ENCODE measurements around the gene SCN4A. TPM values are rescaled to one million over a fixed set of nuclear protein-coding genes. Genes with fewer than 3 reads are reported as not detected.
A peak's percentile ranks its signal among the peaks of the same experiment; 100 is the strongest.

SCN4A gene
- total and polyA plus RNA-seq, 2 donors = 0.19 to 0.46 TPM

GRCh38 chr17:64003526-64004121 lies 30.9 kb upstream of the SCN4A start:
- H3K27ac ChIP-seq (ENCODE audit: low read depth in 1 of 2, low read length in 1 of 2) = no peak overlapping the region
- 95% methylated on average over 13 of the region's 13 CpGs for WGBS
- no peak overlapping the region for H3K4me3 ChIP-seq (ENCODE audit: low read length in 2 of 2)
- peaks cover 6 to 14% of the 10 kb centered on the region in 2 donors for H3K4me1 ChIP-seq (ENCODE audit: control insufficient read depth in 2 of 2, insufficient read depth in 2 of 2, low read length in 2 of 2)
- H3K27me3 ChIP-seq (ENCODE audit: control insufficient read depth in 2 of 2, insufficient read depth in 1 of 2, low read length in 1 of 2) = peaks cover 0 to 10% of the 10 kb centered on the region in 2 donors
- DNase-seq (ENCODE audit: low read depth in 6 of 9, low spot score in 9 of 9) = no peak
- no peaks in the 10 kb centered on the region for H3K9me3 ChIP-seq (ENCODE audit: control insufficient read depth in 2 of 2, insufficient read depth in 1 of 2, low read length in 1 of 2)
- peaks cover 37 to 39% of the 10 kb centered on the region in 2 donors for H3K36me3 ChIP-seq (ENCODE audit: control insufficient read depth in 2 of 2, insufficient read depth in 2 of 2, low read length in 1 of 2)

GRCh38 chr17:64002658-64003525 lies 30.2 kb upstream of the SCN4A start:
- Histone ChIP-seq H3K27ac (ENCODE audit: low read depth in 1 of 2, low read length in 1 of 2) (no peak overlapping the region), H3K4me1 (ENCODE audit: control insufficient read depth in 2 of 2, insufficient read depth in 2 of 2, low read length in 2 of 2) (peaks cover 10 to 20% of the 10 kb centered on the region in 2 donors)
- WGBS = 98% methylated on average over 22 of the region's 22 CpGs

GRCh38 chr17:64001763-64002529 lies 29.2 kb upstream of the SCN4A start:
- 95% methylated on average over 14 of the region's 14 CpGs for WGBS
- no peak for DNase-seq (ENCODE audit: low read depth in 6 of 9, low spot score in 9 of 9)
- H3K9me3 ChIP-seq (ENCODE audit: control insufficient read depth in 2 of 2, insufficient read depth in 1 of 2, low read length in 1 of 2) = no peaks in the 10 kb centered on the region

More at GRCh38 chr17:64002658-64003525, 30.2 kb upstream of the SCN4A start:
- Histone ChIP-seq H3K4me3 (ENCODE audit: low read length in 2 of 2) (no peak overlapping the region), H3K27me3 (ENCODE audit: control insufficient read depth in 2 of 2, insufficient read depth in 1 of 2, low read length in 1 of 2) (peaks cover 0 to 17% of the 10 kb centered on the region in 2 donors), H3K9me3 (ENCODE audit: control insufficient read depth in 2 of 2, insufficient read depth in 1 of 2, low read length in 1 of 2) (no peaks in the 10 kb centered on the region), H3K36me3 (ENCODE audit: control insufficient read depth in 2 of 2, insufficient read depth in 2 of 2, low read length in 1 of 2) (peaks cover 37 to 39% of the 10 kb centered on the region in 2 donors)
- DNase-seq (ENCODE audit: low read depth in 6 of 9, low spot score in 9 of 9) = no peak

GRCh38 chr17:64001091-64001579 lies 28.4 kb upstream of the SCN4A start:
- H3K4me3 ChIP-seq (ENCODE audit: low read length in 2 of 2) = no peak overlapping the region
- WGBS = 92% methylated on average over 7 of the region's 7 CpGs
- no peak overlapping the region for H3K27ac ChIP-seq (ENCODE audit: low read depth in 1 of 2, low read length in 1 of 2)
- H3K9me3 ChIP-seq (ENCODE audit: control insufficient read depth in 2 of 2, insufficient read depth in 1 of 2, low read length in 1 of 2) = no peaks in the 10 kb centered on the region
- H3K4me1 ChIP-seq (ENCODE audit: control insufficient read depth in 2 of 2, insufficient read depth in 2 of 2, low read length in 2 of 2) = peaks cover 12 to 23% of the 10 kb centered on the region in 2 donors
- DNase-seq (ENCODE audit: low read depth in 6 of 9, low spot score in 9 of 9) = no peak
- peaks cover 0 to 28% of the 10 kb centered on the region in 2 donors for H3K27me3 ChIP-seq (ENCODE audit: control insufficient read depth in 2 of 2, insufficient read depth in 1 of 2, low read length in 1 of 2)
- H3K36me3 ChIP-seq (ENCODE audit: control insufficient read depth in 2 of 2, insufficient read depth in 2 of 2, low read length in 1 of 2) = peaks cover 32 to 35% of the 10 kb centered on the region in 2 donors

More at GRCh38 chr17:64001763-64002529, 29.2 kb upstream of the SCN4A start:
- H3K27me3 ChIP-seq (ENCODE audit: control insufficient read depth in 2 of 2, insufficient read depth in 1 of 2, low read length in 1 of 2) = peaks cover 0 to 26% of the 10 kb centered on the region in 2 donors
- H3K27ac ChIP-seq (ENCODE audit: low read depth in 1 of 2, low read length in 1 of 2) = no peak overlapping the region
- peaks cover 12 to 23% of the 10 kb centered on the region in 2 donors for H3K4me1 ChIP-seq (ENCODE audit: control insufficient read depth in 2 of 2, insufficient read depth in 2 of 2, low read length in 2 of 2)
- H3K4me3 ChIP-seq (ENCODE audit: low read length in 2 of 2) = no peak overlapping the region
- peaks cover 32 to 39% of the 10 kb centered on the region in 2 donors for H3K36me3 ChIP-seq (ENCODE audit: control insufficient read depth in 2 of 2, insufficient read depth in 2 of 2, low read length in 1 of 2)

GRCh38 chr17:63999680-64000531 lies 27.2 kb upstream of the SCN4A start:
- Histone ChIP-seq H3K27ac (ENCODE audit: low read depth in 1 of 2, low read length in 1 of 2) (no peak overlapping the region), H3K4me3 (ENCODE audit: low read length in 2 of 2) (no peak overlapping the region), H3K4me1 (ENCODE audit: control insufficient read depth in 2 of 2, insufficient read depth in 2 of 2, low read length in 2 of 2) (peaks cover 12 to 23% of the 10 kb centered on the region in 2 donors), H3K36me3 (ENCODE audit: control insufficient read depth in 2 of 2, insufficient read depth in 2 of 2, low read length in 1 of 2) (peaks cover 23 to 26% of the 10 kb centered on the region in 2 donors), H3K9me3 (ENCODE audit: control insufficient read depth in 2 of 2, insufficient read depth in 1 of 2, low read length in 1 of 2) (no peaks in the 10 kb centered on the region), H3K27me3 (ENCODE audit: control insufficient read depth in 2 of 2, insufficient read depth in 1 of 2, low read length in 1 of 2) (peaks cover 0 to 28% of the 10 kb centered on the region in 2 donors)
- WGBS = 95% methylated on average over 25 of the region's 25 CpGs
- DNase-seq (ENCODE audit: low read depth in 6 of 9, low spot score in 9 of 9) = no peak

- 17% methylated on average over 33 of the region's 33 CpGs for WGBS
- H3K27me3 ChIP-seq (ENCODE audit: control insufficient read depth in 2 of 2, insufficient read depth in 1 of 2, low read length in 1 of 2) = peaks cover 0 to 28% of the 10 kb centered on the region in 2 donors
- peak in 2 of 9 donors; percentile 21 to 30 for DNase-seq (ENCODE audit: low read depth in 6 of 9, low spot score in 9 of 9)
These were observed 26.3 kb upstream of the SCN4A start for GRCh38 chr17:63998721-63999679.

GRCh38 chr17:63998050-63998720 lies 25.5 kb upstream of the SCN4A start, which contains the start of gene PRR29:
Gene PRR29, plus strand, starts transcription at chr17:63998351. Its CDS starts 14 bp downstream, at chr17:63998365.
- WGBS = 2% methylated on average over 43 of the region's 43 CpGs
- no peak within 1 kb of the TSS for H3K27ac ChIP-seq (ENCODE audit: low read depth in 1 of 2, low read length in 1 of 2)
- peaks cover 9 to 10% of the 10 kb centered on the region in 2 donors for H3K36me3 ChIP-seq (ENCODE audit: control insufficient read depth in 2 of 2, insufficient read depth in 2 of 2, low read length in 1 of 2)
- no peaks in the 10 kb centered on the region for H3K9me3 ChIP-seq (ENCODE audit: control insufficient read depth in 2 of 2, insufficient read depth in 1 of 2, low read length in 1 of 2)
- H3K4me3 ChIP-seq (ENCODE audit: low read length in 2 of 2) = peak within 1 kb of the TSS; percentile 56 to 62
- peaks cover 0 to 28% of the 10 kb centered on the region in 2 donors for H3K27me3 ChIP-seq (ENCODE audit: control insufficient read depth in 2 of 2, insufficient read depth in 1 of 2, low read length in 1 of 2)
- DNase-seq (ENCODE audit: low read depth in 6 of 9, low spot score in 9 of 9) = peak in 8 of 9 donors; percentile 58 to 84 (median 67)
- peaks cover 12 to 23% of the 10 kb centered on the region in 2 donors for H3K4me1 ChIP-seq (ENCODE audit: control insufficient read depth in 2 of 2, insufficient read depth in 2 of 2, low read length in 2 of 2)

More at GRCh38 chr17:63998721-63999679, 26.3 kb upstream of the SCN4A start:
- Histone ChIP-seq H3K4me3 (ENCODE audit: low read length in 2 of 2) (peak overlapping the region; percentile 56 to 62), H3K9me3 (ENCODE audit: control insufficient read depth in 2 of 2, insufficient read depth in 1 of 2, low read length in 1 of 2) (no peaks in the 10 kb centered on the region), H3K4me1 (ENCODE audit: control insufficient read depth in 2 of 2, insufficient read depth in 2 of 2, low read length in 2 of 2) (peaks cover 12 to 23% of the 10 kb centered on the region in 2 donors), H3K36me3 (ENCODE audit: control insufficient read depth in 2 of 2, insufficient read depth in 2 of 2, low read length in 1 of 2) (peaks cover 15 to 18% of the 10 kb centered on the region in 2 donors), H3K27ac (ENCODE audit: low read depth in 1 of 2, low read length in 1 of 2) (no peak overlapping the region)

Data from thymus (tissue), 11 donors.